AG10803 (cell line): ENCODE data around the gene EIF4A3.

Experiments
- DNase-seq: peaks from one replicate; pipeline ENCODE4 v3.0.0; 2010; ENCODE audit warnings: low read depth
- H3K4me3 ChIP-seq: 2 replicates; pipeline ENCODE4 v1.5.1; 2011; ENCODE audit warnings: mild to moderate bottlenecking, low read length, control low read depth
- CTCF ChIP-seq: conservative IDR thresholded peaks from 2 replicates; pipeline ENCODE4 v1.5.1; 2011; ENCODE audit warnings: mild to moderate bottlenecking, low read length, control low read depth, inconsistent platforms

The EIF4A3 gene

GRCh38 chr17:80151333-80151732, 4.4 kb upstream of the EIF4A3 start:
- DNase-seq, result peak; percentile 74
- no peak for TF ChIP-seq CTCF
- no peak overlapping the region for H3K4me3 ChIP-seq

- peak overlapping the region; percentile 95 for H3K4me3 ChIP-seq
- TF ChIP-seq CTCF, result no peak
- peak; percentile 24 for DNase-seq
These were observed 550 bp downstream of the EIF4A3 start for GRCh38 chr17:80146121-80147034.

GRCh38 chr17:80145076-80146075, 1.6 kb downstream of the EIF4A3 start:
- H3K4me3 ChIP-seq, result peak overlapping the region; percentile 95
- no peak for TF ChIP-seq CTCF
- no peak for DNase-seq

- DNase-seq, result no peak
- no peak for TF ChIP-seq CTCF
- H3K4me3 ChIP-seq, result no peak overlapping the region
These were observed 4.0 kb downstream of the EIF4A3 start for GRCh38 chr17:80142929-80143328.

GRCh38 chr17:80141463-80142165, 5.3 kb downstream of the EIF4A3 start:
- H3K4me3 ChIP-seq, result no peak overlapping the region
- no peak for DNase-seq
- no peak for TF ChIP-seq CTCF

GRCh38 chr17:80138856-80139426, 8.0 kb downstream of the EIF4A3 start:
- no peak for TF ChIP-seq CTCF
- no peak overlapping the region for H3K4me3 ChIP-seq
- DNase-seq, result no peak
